NCI-H524 (cell line): ENCODE measurements around the gene RAB3GAP1.

Experiments used
- DNase-seq, 2 experiments: peaks; one replicate each; lab custom pipeline; 2025; lab: John Stamatoyannopoulos, UW

Gene RAB3GAP1

DNA sequence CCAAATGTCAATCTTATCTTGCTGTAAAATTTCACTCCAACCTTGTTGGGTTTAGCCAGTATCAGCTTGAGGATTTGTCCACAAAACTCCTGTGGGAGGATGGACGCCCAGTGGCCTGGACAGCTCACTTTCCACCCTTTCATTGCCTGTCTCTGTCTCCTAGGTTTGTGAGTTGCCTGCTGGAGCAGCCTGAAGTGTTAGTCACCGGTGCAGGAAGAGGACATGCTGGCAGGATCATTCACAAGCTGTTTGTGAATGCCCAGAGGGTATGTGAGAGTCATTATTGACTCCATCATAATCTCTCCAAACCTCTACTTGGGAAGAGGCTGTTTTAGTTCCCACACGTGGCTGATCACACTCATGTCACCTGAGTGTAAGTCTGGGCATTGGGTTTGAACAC is 112.3 kb downstream of the RAB3GAP1 start:
- DNase-seq = no peak

DNA sequence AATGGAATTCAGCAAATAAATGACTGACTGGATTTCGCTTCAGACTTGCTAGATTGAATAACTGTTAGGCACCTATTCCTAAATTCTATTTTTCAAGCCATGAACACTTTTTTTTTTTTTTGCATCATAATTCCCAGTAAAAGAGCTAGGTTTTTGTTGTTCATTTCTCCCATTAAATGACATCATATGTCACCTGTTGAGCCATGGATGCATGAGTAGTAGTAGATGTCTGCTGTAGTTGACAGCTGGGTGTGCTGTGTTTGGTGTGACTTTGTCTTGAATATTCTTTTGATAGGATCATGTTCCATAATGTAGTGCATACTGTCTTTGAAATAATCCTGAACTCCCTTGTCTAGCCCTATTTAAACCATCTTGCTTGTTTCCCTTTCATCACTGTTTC is 115.2 kb downstream of the RAB3GAP1 start:
- DNase-seq = no peak

- no peak for DNase-seq
These were observed 116.2 kb downstream of the RAB3GAP1 start for GRCh38 chr2:135168204-135168856.

GRCh38 chr2:135169900-135170753 is 118.0 kb downstream of the RAB3GAP1 start:
- DNase-seq = no peak

GRCh38 chr2:135174049-135174809 is 122.1 kb downstream of the RAB3GAP1 start:
- DNase-seq = no peak

DNA sequence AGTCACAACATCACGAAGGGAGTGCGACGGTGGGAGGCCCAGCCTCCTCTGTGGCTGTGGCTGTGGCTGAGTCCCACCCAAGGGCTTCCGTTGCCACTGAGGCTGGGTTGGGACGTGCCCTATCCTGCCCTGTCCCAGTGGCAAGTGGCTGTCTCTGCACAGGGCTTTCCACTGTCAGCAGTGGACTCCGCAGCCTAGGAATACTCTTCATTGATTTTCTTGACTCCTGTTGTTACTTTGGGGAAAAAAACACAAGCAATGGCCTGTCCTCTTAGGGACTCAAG is 122.7 kb downstream of the RAB3GAP1 start:
- DNase-seq = no peak

- no peak for DNase-seq
These were observed 123.1 kb downstream of the RAB3GAP1 start for GRCh38 chr2:135175177-135175576.

- no peak for DNase-seq
These were observed 127.6 kb downstream of the RAB3GAP1 start for GRCh38 chr2:135179689-135180088.

- DNase-seq = peak; percentile 39 to 71
These were observed 130.1 kb downstream of the RAB3GAP1 start for GRCh38 chr2:135182190-135182589.

DNA sequence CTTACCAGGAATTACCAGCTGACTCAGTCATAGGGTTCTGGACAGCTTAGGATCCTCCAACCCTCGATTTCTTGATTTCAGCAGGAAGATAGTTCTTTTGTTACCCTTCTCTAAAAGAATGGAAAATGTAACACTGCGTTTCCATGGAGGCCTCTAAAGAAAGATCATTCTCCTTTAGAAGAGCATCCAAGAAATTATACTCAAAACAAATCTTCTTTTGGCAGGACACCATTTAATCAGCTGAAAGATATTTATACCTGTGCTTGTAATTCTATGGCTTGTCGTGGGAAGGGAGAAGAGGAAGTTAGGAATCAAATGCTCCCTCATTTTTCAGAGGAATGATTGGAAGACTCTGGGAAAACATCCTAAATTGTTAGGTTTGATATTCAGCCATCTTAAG is 130.5 kb downstream of the RAB3GAP1 start:
- DNase-seq = no peak

DNA sequence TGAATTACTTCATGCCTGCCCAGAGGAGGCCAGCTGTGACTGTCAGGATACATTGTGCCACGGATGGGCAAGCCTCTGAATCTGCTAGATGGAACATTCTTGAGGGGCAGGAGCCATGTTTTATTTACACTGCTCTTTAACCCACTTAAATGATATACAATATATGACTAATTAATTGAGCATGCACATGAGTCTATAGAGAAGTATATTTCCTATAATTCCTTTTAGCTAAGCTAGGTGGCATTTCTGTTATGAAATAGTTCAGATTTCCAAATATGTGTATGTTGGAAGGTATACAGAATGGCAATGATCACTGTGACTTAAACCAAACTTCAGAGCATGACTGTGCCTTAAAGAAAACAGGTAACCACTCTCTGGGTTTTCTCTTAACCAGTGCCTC is 131.7 kb downstream of the RAB3GAP1 start:
- DNase-seq = no peak

DNA sequence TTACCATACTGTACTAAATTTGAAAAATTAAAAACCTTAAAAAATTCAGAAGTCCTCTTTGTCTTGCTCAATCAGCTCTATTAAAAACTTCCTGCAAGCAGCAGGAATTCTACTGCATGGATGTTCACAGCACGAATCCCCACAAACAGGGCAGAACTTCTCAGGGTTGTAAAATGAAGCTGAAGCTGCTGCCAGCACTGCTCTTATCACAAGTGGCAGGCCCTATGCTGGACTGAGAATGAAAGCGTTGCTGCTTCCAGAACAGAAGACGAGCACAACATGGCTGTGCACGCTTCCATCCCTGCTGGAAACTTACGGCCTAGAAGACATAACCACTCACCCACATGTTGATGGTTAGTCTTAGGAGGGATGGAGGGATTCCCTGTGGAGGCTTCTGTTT is 134.0 kb downstream of the RAB3GAP1 start:
- no peak for DNase-seq

GRCh38 chr2:135187270-135187669 is 135.2 kb downstream of the RAB3GAP1 start:
- DNase-seq = no peak

DNA sequence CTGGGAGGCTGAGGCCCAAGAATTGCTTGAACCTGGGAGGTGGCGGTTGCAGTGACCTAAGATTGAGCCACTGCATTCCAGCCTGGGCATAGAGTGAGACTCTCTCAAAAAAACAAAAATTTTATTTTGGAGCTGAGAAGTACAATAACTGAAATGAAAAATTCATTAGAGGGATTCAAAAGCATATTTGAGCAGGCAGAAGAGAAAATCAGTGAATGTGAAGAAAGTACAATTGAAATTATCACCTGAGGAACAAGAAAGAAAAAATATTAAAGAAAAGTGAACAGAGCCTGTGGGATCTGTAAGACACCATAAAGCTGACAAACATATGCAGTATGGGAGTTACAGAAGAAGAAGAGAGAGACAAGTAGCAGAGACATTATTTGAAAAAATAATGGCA is 137.1 kb downstream of the RAB3GAP1 start:
- no peak for DNase-seq

DNA sequence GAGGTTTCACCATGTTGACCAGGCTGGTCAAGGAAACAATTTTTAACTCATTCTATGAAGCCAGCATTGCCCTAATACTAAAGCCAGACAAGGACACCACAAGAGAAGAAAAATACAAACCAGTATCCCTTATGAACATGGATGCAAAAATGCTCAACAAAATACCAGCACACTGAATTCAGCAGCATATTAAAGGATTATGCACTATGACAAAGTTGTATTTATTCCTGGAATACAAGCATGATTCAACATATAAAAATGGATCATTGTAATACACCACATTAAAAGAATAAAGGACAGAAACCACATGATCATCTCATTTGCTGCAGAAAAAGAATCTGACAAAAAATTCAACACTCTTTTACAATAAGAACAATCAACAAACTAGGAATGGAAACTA is 138.7 kb downstream of the RAB3GAP1 start:
- no peak for DNase-seq

- DNase-seq = no peak
These were observed 146.4 kb downstream of the RAB3GAP1 start for GRCh38 chr2:135198481-135198880.

GRCh38 chr2:135202751-135203150 is 150.7 kb downstream of the RAB3GAP1 start:
- DNase-seq = no peak

- DNase-seq = no peak
These were observed 151.9 kb downstream of the RAB3GAP1 start for GRCh38 chr2:135203944-135204343.

DNA sequence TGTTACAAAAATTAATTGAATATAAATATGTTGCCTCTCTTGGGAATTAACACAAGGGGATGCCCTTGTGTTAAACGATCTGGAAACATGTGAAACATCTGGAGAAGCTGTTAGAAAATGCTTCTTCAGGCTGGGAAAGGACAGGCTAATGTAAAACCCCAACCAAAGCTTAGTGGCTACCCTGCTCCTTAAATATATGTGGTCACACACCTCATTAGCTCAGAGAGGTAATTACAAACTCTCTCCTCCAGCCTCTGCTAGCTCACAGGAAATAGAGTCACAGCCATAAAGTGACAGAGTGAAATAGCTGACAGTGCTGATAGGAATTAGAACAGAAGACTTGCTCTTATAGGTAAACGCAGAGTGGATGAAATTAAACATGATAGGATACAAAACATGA is 155.9 kb downstream of the RAB3GAP1 start:
- peak in 1 of 2 experiments; percentile 30 for DNase-seq

DNA sequence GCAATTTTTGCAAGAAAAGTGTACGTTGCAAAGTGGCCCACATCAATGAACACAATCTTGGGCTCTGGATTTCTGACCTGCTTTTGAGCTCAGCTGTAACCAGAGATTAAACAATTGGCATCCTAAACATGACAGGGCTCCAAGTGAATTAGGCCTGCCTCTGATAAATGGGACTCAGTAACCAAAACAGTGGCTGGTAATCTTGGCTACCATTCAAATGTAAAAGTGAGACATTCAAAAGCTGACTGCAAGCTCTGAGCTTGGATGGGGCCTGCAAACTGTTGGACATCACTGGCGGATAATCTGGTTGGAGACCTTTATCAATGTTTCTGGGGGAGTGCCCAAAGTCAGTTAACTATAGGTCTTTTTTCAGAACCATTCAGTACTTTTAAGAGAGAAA is 160.7 kb downstream of the RAB3GAP1 start:
- DNase-seq = no peak

DNA sequence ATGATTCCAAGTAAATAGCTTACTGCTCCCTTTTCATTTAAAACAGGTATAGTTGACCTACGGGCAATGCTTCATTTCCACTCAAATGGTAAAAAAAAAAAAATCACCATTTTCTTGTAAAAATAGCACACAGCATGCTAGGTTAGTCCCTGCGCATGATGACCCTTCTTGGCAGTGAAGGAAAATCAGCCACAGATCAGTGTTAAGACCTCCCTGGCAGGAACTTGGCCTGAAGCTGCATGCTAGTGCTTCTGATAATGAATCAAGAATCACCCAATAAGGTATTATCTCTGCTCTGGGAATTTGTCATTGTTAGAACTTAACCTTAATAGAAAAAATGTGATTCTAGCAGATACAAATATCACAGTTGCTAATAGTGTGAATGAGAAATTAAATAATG is 166.3 kb downstream of the RAB3GAP1 start:
- no peak for DNase-seq

GRCh38 chr2:135219226-135219625 is 167.1 kb downstream of the RAB3GAP1 start:
- DNase-seq = no peak
